ENCODE data around the gene CHADL. TPM values are rescaled to one million over a fixed set of nuclear protein-coding genes. Genes with fewer than 3 reads are reported as not detected.
A peak's percentile ranks its signal among the peaks of the same experiment; 100 is the strongest.

The CHADL gene
- total and polyA plus RNA-seq, 9 of the 15 experiments (the other 6 are each of a cell fraction or from before 2014, with no cell fraction given), result not detected

- no peak for TF ChIP-seq LCOR (CRISPR knock-in tag; IDR thresholded peaks at IDR 0.05)
- no peak for TF ChIP-seq SAFB (IDR thresholded peaks at IDR 0.05; ENCODE audit: borderline replicate concordance, low read depth, low read length)
- TF ChIP-seq ATF6 (CRISPR knock-in tag; IDR thresholded peaks at IDR 0.05), result no peak
- TF ChIP-seq PTBP1 (IDR thresholded peaks at IDR 0.05; ENCODE audit: low read depth, low read length), result no peak
- TF ChIP-seq ATF1 (CRISPR knock-in tag; IDR thresholded peaks at IDR 0.05), result no peak
- no peak for TF ChIP-seq ATF1 (tag; IDR thresholded peaks at IDR 0.05)
These were observed 39.6 kb downstream of the CHADL start (continued) for GRCh38 chr22:41201141-41201540.

GRCh38 chr22:41198027-41198580, 42.6 kb downstream of the CHADL start:
- peak; percentile 26 to 48 (median 29) for DNase-seq (ENCODE audit: extremely low read depth in 1 of 4, low spot score in 3 of 4)
- POLR2A ChIA-PET, result interaction anchor here (1.0 to 1.1 kb wide), 2 partner anchors 11 to 123 kb away, joined by 5 read pairs; no protein-coding TSS in a partner anchor

More at GRCh38 chr22:41198027-41198580, 42.6 kb downstream of the CHADL start:
- H2AFZ ChIP-seq (ENCODE audit: low read depth, low read length), result peak overlapping the region; percentile 98
- BruUV-seq (replicated peaks), result no TSS peak
- no peak for FAIRE-seq
- ATAC-seq, result peak; percentile 69
- H3K4me3 ChIP-seq, result peak overlapping the region; percentile 59
- H3K27me3 ChIP-seq (ENCODE audit: control insufficient read depth in 2 of 2, insufficient read depth in 2 of 2, low read length in 2 of 2), result no peaks in the 10 kb centered on the region
- no peaks in the 10 kb centered on the region for H3K36me3 ChIP-seq (ENCODE audit: control insufficient read depth, insufficient read depth, low read length)
- H3K4me2 ChIP-seq (ENCODE audit: insufficient read depth, low read length), result peak overlapping the region; percentile 89
- WGBS (ENCODE audit: insufficient coverage, low coverage, missing lambda C conversion rate), result 3% methylated on average over 8 of the region's 9 CpGs
- peaks cover 0 to 17% of the 10 kb centered on the region in 2 experiments; a peak in 3 of 5 replicates for H3K4me1 ChIP-seq (replicated peaks in 1 of 2; ENCODE audit: control insufficient read depth in 2 of 2, insufficient read depth in 2 of 2, low read length in 2 of 2)
- in situ Hi-C loops (cut with MboI), result no loop called here
- H3K9ac ChIP-seq (ENCODE audit: insufficient read depth in 1 of 2, low read depth in 2 of 2, low read length in 2 of 2), result peak overlapping the region; percentile 26 to 49; a peak in 3 of 4 replicates
- no peaks in the 10 kb centered on the region for H4K20me1 ChIP-seq (replicated peaks; ENCODE audit: control insufficient read depth, insufficient read depth, low read length)
- CTCF ChIA-PET (ENCODE audit: low intra/inter-chr PET ratio), result no interaction called here
- intact Hi-C loops (cut with micrococcal nuclease), result no loop called here
- no peak overlapping the region for H3K27ac ChIP-seq (ENCODE audit: extremely low read depth, low read depth, low read length)
- TF ChIP-seq CREM (IDR thresholded peaks at IDR 0.05; ENCODE audit: low read depth), result 0 out of 2 replicates have a peak, but pooled peaks have one; percentile 12
- TF ChIP-seq CTCF (IDR thresholded peaks at IDR 0.05 in 2 of 3, conservative IDR thresholded peaks at IDR 0.05 in 1 of 3; ENCODE audit: insufficient read depth in 2 of 3, low read depth in 1 of 3, low read length in 3 of 3), result 0 out of 6 replicates have a peak, but pooled peaks of 1 of the 3 experiments have one; percentile 4
- no peak for TF ChIP-seq ZNF699 (CRISPR knock-in tag; IDR thresholded peaks at IDR 0.05; ENCODE audit: insufficient replicate concordance)
- TF ChIP-seq BHLHE40 (IDR thresholded peaks at IDR 0.05; ENCODE audit: low read length), result no peak
- no peak for TF ChIP-seq SRSF3 (IDR thresholded peaks at IDR 0.05; ENCODE audit: insufficient read depth, low read length)
- no peaks in the 10 kb centered on the region for H3K9me1 ChIP-seq (ENCODE audit: control insufficient read depth, insufficient read depth, low read length)
- H3K79me2 ChIP-seq (ENCODE audit: control insufficient read depth, insufficient read depth, low read length), result no peaks in the 10 kb centered on the region
- H3K9me3 ChIP-seq (replicated peaks; ENCODE audit: control insufficient read depth, insufficient read depth, low read depth, low read length), result no peaks in the 10 kb centered on the region
